HCT116 (cell line): ENCODE measurements around the gene HIGD2A. TPM values are rescaled to one million over a fixed set of nuclear protein-coding genes. Genes with fewer than 3 reads are reported as not detected.

Source experiments
- ATAC-seq: fragments of 200-7000 bp; cut with Tn5 transposase; 2 replicates; pipeline ENCODE4 v1.9.1; 2020; ENCODE audit warnings: mild to moderate bottlenecking, moderate library complexity
- BruUV-seq: library from RNA; stranded (reverse); fragments of 400-500 nt; replicated peaks from 2 replicates; lab custom pipeline; 2021; lab: Mats Ljungman, UMichigan
- CTCF ChIA-PET: fragments of 300-600 bp; sonication (Branson Sonifier 250); formaldehyde crosslinking; loops from one replicate; lab custom pipeline; 2021; ENCODE audit warnings: antibody characterized with exemption; lab: Charles Lee
- POLR2A ChIA-PET: fragments of 300-600, 350-600 bp; sonication (Branson Sonifier 250); formaldehyde crosslinking; loops from one replicate; lab custom pipeline; 2021; ENCODE audit warnings: antibody characterized with exemption; lab: Charles Lee
- RAD21 ChIA-PET, 2 experiments: fragments of 300-600 bp; sonication (Branson Sonifier 250); formaldehyde crosslinking; loops; one replicate each; lab custom pipeline; 2023; ENCODE audit warnings: low total read pairs in 2 of 2; ENCODE audit not compliant: uncharacterized antibody in 2 of 2, unreplicated experiment in 2 of 2, low non-redundant PET in 1 of 2; lab: Charles Lee
- DNase-seq: peaks from one replicate; pipeline ENCODE4 v3.0.0-alpha.2; 2010; ENCODE audit warnings: low read depth, low spot score
- H2AFZ ChIP-seq: fragments of 200-600 bp; shearing (Covaris generic), sonication (generic); 2 replicates; pipeline ENCODE4 v1.6.1; 2017; ENCODE audit warnings: low read depth, mixed run types, mixed read lengths, antibody characterized with exemption, low read length; ENCODE audit not compliant: poor library complexity, severe bottlenecking
- H3K27ac ChIP-seq: 2 replicates; pipeline ENCODE4 v1.5.1; 2012; ENCODE audit warnings: low read depth, low read length
- H3K27me3 ChIP-seq: fragments of 200-600 bp; sonication (generic); 2 replicates; pipeline ENCODE4 v1.6.1; 2016; ENCODE audit warnings: mixed run types, low read length, mixed read lengths; ENCODE audit not compliant: insufficient read depth
- H3K36me3 ChIP-seq, 2 experiments: fragments of 200-500 bp in 1 of 2; fragments of 200-600 bp in 1 of 2; sonication (Bioruptor generic) in 1 of 2; sonication (generic) in 1 of 2; 2 replicates each; pipeline versions ENCODE4 v1.5.1 to v1.6.1; 2014 to 2016; ENCODE audit warnings: low read length in 2 of 2, inconsistent platforms in 1 of 2, mixed read lengths in 1 of 2, mixed run types in 1 of 2; ENCODE audit not compliant: insufficient read depth in 2 of 2, control insufficient read depth in 1 of 2
- H3K4me1 ChIP-seq, 2 experiments: fragments of 200-600 bp in 1 of 2; sonication (generic) in 1 of 2; 2 replicates each; pipeline versions ENCODE4 v1.5.1 to v1.6.1; 2012 to 2017; ENCODE audit warnings: low read length in 2 of 2, inconsistent platforms in 1 of 2, mild to moderate bottlenecking in 1 of 2, mixed read lengths in 1 of 2, mixed run types in 1 of 2, moderate library complexity in 1 of 2; ENCODE audit not compliant: insufficient read depth in 2 of 2, control insufficient read depth in 1 of 2
- H3K4me2 ChIP-seq: fragments of 200-600 bp; sonication (generic); 2 replicates; pipeline ENCODE4 v1.6.1; 2017; ENCODE audit warnings: mixed run types, low read length, mixed read lengths
- H3K4me3 ChIP-seq, 2 experiments: fragments of 200-600 bp in 1 of 2; sonication (generic) in 1 of 2; replicated peaks in 1 of 2; 2 replicates each; pipeline ENCODE4 v1.5.1; 2011 to 2016; ENCODE audit warnings: low read length in 2 of 2, control low read depth in 1 of 2, low read depth in 1 of 2, mild to moderate bottlenecking in 1 of 2, mixed read lengths in 1 of 2, mixed run types in 1 of 2
- H3K79me2 ChIP-seq: fragments of 200-600 bp; sonication (generic); 2 replicates; pipeline ENCODE4 v1.6.1; 2017; ENCODE audit warnings: mild to moderate bottlenecking, mixed run types, low read length, moderate library complexity, mixed read lengths; ENCODE audit not compliant: insufficient read depth
- H3K9ac ChIP-seq: fragments of 200-600 bp; sonication (generic); 2 replicates; pipeline ENCODE4 v1.6.1; 2016; ENCODE audit warnings: low read length, mixed read lengths
- H3K9me2 ChIP-seq: fragments of 200-600 bp; sonication (generic), shearing (Covaris generic); 2 replicates; pipeline ENCODE4 v1.6.1; 2017; ENCODE audit warnings: mixed run types, mild to moderate bottlenecking, moderate library complexity; ENCODE audit not compliant: insufficient read depth
- H3K9me3 ChIP-seq, 2 experiments: fragments of 200-500 bp in 1 of 2; fragments of 200-600 bp in 1 of 2; sonication (Bioruptor generic) in 1 of 2; sonication (generic) in 1 of 2; 2 replicates each; pipeline ENCODE4 v1.6.1; 2014 to 2017; ENCODE audit warnings: low read length in 2 of 2, mixed read lengths in 2 of 2, inconsistent platforms in 1 of 2, low read depth in 1 of 2, mild to moderate bottlenecking in 1 of 2, mixed run types in 1 of 2, moderate library complexity in 1 of 2; ENCODE audit not compliant: control insufficient read depth in 1 of 2, insufficient read depth in 1 of 2
- H4K20me1 ChIP-seq: fragments of 200-600 bp; sonication (generic), shearing (Covaris generic); 2 replicates; pipeline ENCODE4 v1.6.1; 2017; ENCODE audit warnings: mixed run types, mild to moderate bottlenecking, moderate library complexity; ENCODE audit not compliant: insufficient read depth
- CEBPB ChIP-seq: IDR thresholded peaks from 2 replicates; pipeline ENCODE4 v1.6.1; 2012; ENCODE audit warnings: low read depth
- EZH2phosphoT487 ChIP-seq: fragments of 200-600 bp; IDR thresholded peaks from 2 replicates; pipeline ENCODE4 v1.6.1; 2018; ENCODE audit warnings: antibody characterized with exemption, borderline replicate concordance
- FOSL1 ChIP-seq: IDR thresholded peaks from 2 replicates; pipeline ENCODE4 v1.6.1; 2012; ENCODE audit warnings: low read depth
- POLR2A ChIP-seq: IDR thresholded peaks from 2 replicates; pipeline ENCODE4 v1.7.0; 2011; ENCODE audit warnings: borderline replicate concordance; ENCODE audit not compliant: insufficient read depth, insufficient read length; ENCODE audit errors: extremely low read depth
- SIN3A ChIP-seq: IDR thresholded peaks from 2 replicates; pipeline ENCODE4 v1.6.1; 2012; ENCODE audit warnings: low read depth
- SRF ChIP-seq: IDR thresholded peaks from 2 replicates; pipeline ENCODE4 v1.6.1; 2012; ENCODE audit warnings: low read depth
- TCF7L2 ChIP-seq: IDR thresholded peaks from 2 replicates; pipeline ENCODE4 v1.7.0; 2011; ENCODE audit warnings: borderline replicate concordance, inconsistent platforms; ENCODE audit not compliant: insufficient read depth, insufficient read length; ENCODE audit errors: extremely low read depth
- intact Hi-C: fragments of 100-400 bp; cut with micrococcal nuclease; formaldehyde crosslinking; loops from 2 replicates; pipeline ENCODE4 v1.10.0; 2022
- total RNA-seq: library from RNA; stranded (reverse); gene quantifications from one replicate; pipeline ENCODE4 v1.2.1, GENCODE V29; 2021; ENCODE audit not compliant: unreplicated experiment
- TF ChIP-seq, protein P1 (sequence below): IDR thresholded peaks from 2 replicates; pipeline ENCODE4 v1.6.1; 2012; ENCODE audit warnings: low read depth
- TF ChIP-seq, protein P2 (sequence below): IDR thresholded peaks from 2 replicates; pipeline ENCODE4 v1.6.1; 2012
- TF ChIP-seq, protein P3 (sequence below): IDR thresholded peaks from 2 replicates; pipeline ENCODE4 v1.6.1; 2012
- TF ChIP-seq, protein P4 (sequence below), 3 experiments: fragments of 200-600 bp in 1 of 3; sonication (generic) in 1 of 3; IDR thresholded peaks in 2 of 3; conservative IDR thresholded peaks in 1 of 3; 2 replicates each; pipeline ENCODE4 v1.5.1; 2012 to 2017; ENCODE audit warnings: low read depth in 2 of 3, low read length in 2 of 3, antibody characterized with exemption in 1 of 3, borderline replicate concordance in 1 of 3, control low read depth in 1 of 3, mild to moderate bottlenecking in 1 of 3, mixed read lengths in 1 of 3, mixed run types in 1 of 3, moderate library complexity in 1 of 3; ENCODE audit not compliant: insufficient read depth in 1 of 3

Gene HIGD2A
- total RNA-seq, 1 experiment from 2014 or later = 130 TPM

DNA sequence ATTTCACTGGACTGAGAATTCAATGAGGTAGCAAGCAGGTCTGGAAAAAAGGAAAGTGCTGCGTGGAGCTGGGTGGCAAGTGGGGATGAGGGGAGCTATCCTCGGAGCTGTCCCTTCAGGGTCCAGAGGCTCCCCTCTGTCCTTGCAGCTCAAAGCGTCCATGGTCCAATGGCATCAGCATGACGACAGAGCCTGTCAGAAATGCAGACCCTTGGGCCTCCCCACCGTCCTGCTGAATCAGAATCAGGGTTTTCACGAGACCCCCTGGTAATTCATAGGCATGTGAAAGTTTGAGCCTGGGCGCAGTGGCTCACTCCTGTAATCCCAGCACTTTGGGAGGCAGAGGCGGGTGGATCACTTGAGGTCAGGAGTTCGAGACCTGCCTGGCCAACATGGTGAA is 5.5 kb downstream of the HIGD2A start (continued):
- TF ChIP-seq, protein P1, sequence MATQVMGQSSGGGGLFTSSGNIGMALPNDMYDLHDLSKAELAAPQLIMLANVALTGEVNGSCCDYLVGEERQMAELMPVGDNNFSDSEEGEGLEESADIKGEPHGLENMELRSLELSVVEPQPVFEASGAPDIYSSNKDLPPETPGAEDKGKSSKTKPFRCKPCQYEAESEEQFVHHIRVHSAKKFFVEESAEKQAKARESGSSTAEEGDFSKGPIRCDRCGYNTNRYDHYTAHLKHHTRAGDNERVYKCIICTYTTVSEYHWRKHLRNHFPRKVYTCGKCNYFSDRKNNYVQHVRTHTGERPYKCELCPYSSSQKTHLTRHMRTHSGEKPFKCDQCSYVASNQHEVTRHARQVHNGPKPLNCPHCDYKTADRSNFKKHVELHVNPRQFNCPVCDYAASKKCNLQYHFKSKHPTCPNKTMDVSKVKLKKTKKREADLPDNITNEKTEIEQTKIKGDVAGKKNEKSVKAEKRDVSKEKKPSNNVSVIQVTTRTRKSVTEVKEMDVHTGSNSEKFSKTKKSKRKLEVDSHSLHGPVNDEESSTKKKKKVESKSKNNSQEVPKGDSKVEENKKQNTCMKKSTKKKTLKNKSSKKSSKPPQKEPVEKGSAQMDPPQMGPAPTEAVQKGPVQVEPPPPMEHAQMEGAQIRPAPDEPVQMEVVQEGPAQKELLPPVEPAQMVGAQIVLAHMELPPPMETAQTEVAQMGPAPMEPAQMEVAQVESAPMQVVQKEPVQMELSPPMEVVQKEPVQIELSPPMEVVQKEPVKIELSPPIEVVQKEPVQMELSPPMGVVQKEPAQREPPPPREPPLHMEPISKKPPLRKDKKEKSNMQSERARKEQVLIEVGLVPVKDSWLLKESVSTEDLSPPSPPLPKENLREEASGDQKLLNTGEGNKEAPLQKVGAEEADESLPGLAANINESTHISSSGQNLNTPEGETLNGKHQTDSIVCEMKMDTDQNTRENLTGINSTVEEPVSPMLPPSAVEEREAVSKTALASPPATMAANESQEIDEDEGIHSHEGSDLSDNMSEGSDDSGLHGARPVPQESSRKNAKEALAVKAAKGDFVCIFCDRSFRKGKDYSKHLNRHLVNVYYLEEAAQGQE = no peak
- no peak for TF ChIP-seq TCF7L2

DNA sequence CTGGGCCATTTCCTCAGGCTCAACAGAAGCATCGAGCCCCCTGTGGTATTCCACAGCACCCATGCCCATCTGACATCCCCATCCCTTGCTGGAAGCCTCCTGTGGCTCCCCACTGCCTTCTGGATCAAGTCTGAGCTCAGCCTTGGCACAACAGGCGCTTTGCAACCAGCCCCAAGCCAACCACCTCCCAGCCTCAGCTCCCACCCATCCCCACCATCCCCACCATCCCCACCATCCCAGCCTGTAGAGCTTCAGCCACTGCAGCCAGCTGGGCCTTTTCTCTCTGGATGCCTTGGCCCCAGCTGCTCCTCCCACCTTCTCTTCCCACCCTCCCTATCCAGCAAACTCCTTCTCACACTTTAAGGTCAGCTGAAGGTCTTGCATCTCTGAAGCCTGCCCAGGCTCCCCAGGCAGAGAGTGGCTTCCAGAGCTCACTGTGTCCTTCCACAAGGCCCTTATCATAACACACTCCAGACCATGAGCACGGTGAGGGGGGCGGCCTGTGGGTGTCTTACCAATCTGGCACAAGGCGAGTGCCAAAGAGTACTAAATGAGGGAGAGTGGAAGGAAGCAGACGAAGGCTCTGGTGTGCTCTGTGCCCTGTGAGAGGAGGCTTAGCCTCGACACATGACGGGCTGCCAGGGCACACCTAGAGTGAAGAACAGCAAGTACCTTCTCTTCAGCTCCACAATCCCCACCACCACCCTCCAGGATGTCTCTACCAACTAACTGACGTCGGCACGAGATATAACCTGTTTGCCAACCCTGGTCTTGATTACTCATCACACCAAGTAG is 6.5 kb downstream of the HIGD2A start:
- TF ChIP-seq EZH2phosphoT487 (no peak), CEBPB (no peak), SRF (no peak), POLR2A (no peak), FOSL1 (no peak), SIN3A (no peak)
- TF ChIP-seq, protein P2, sequence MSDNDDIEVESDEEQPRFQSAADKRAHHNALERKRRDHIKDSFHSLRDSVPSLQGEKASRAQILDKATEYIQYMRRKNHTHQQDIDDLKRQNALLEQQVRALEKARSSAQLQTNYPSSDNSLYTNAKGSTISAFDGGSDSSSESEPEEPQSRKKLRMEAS = no peak
- TF ChIP-seq, protein P3, sequence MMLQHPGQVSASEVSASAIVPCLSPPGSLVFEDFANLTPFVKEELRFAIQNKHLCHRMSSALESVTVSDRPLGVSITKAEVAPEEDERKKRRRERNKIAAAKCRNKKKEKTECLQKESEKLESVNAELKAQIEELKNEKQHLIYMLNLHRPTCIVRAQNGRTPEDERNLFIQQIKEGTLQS = no peak
- TF ChIP-seq, protein P4, sequence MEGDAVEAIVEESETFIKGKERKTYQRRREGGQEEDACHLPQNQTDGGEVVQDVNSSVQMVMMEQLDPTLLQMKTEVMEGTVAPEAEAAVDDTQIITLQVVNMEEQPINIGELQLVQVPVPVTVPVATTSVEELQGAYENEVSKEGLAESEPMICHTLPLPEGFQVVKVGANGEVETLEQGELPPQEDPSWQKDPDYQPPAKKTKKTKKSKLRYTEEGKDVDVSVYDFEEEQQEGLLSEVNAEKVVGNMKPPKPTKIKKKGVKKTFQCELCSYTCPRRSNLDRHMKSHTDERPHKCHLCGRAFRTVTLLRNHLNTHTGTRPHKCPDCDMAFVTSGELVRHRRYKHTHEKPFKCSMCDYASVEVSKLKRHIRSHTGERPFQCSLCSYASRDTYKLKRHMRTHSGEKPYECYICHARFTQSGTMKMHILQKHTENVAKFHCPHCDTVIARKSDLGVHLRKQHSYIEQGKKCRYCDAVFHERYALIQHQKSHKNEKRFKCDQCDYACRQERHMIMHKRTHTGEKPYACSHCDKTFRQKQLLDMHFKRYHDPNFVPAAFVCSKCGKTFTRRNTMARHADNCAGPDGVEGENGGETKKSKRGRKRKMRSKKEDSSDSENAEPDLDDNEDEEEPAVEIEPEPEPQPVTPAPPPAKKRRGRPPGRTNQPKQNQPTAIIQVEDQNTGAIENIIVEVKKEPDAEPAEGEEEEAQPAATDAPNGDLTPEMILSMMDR (IDR thresholded peaks at IDR 0.05 in 2 of 3, conservative IDR thresholded peaks at IDR 0.05 in 1 of 3; ENCODE audit: borderline replicate concordance in 1 of 3, insufficient read depth in 1 of 3, low read depth in 2 of 3, low read length in 2 of 3) = no peak
- TF ChIP-seq, all 23 proteins: peak for 0
- RAD21 ChIA-PET = no interaction called here
- no peak overlapping the region for H2AFZ ChIP-seq
- H3K79me2 ChIP-seq = peaks cover 11% of the 10 kb centered on the region
- no TSS peak for BruUV-seq
- H4K20me1 ChIP-seq = no peaks in the 10 kb centered on the region
- H3K27me3 ChIP-seq = no peaks in the 10 kb centered on the region
- H3K9me2 ChIP-seq = no peaks in the 10 kb centered on the region
- no peak overlapping the region for H3K9ac ChIP-seq
- no peak overlapping the region for H3K4me2 ChIP-seq
- peaks cover 2 to 10% of the 10 kb centered on the region in 2 experiments; a peak in 1 of 4 replicates for H3K36me3 ChIP-seq
- POLR2A ChIA-PET = no interaction called here
- peaks cover 3 to 6% of the 10 kb centered on the region in 2 experiments for H3K4me1 ChIP-seq
- H3K9me3 ChIP-seq = no peaks in the 10 kb centered on the region
- no peak for ATAC-seq
- no peak overlapping the region for H3K4me3 ChIP-seq
- DNase-seq = no peak
- CTCF ChIA-PET = no interaction called here
- H3K27ac ChIP-seq = no peak overlapping the region
- intact Hi-C loops = no loop called here
